ENCODE measurements around the gene RIPOR1. TPM values are rescaled to one million over a fixed set of nuclear protein-coding genes. Genes with fewer than 3 reads are reported as not detected.

RIPOR1 gene
- total RNA-seq, 4 donors from 2014 or later, result 34.8 to 60.2 (median 46.7) TPM

- TF ChIP-seq CTCF (IDR thresholded peaks at IDR 0.05; ENCODE audit: low read depth), result no peak
These were observed 23.3 kb downstream of the RIPOR1 start for GRCh38 chr16:67551972-67552371.

GRCh38 chr16:67552476-67552875 lies 23.8 kb downstream of the RIPOR1 start:
- no peak for TF ChIP-seq CTCF (IDR thresholded peaks at IDR 0.05; ENCODE audit: low read depth)

GRCh38 chr16:67555795-67556212 lies 27.2 kb downstream of the RIPOR1 start:
- TF ChIP-seq CTCF (IDR thresholded peaks at IDR 0.05; ENCODE audit: low read depth), result no peak

GRCh38 chr16:67558859-67559258 lies 30.2 kb downstream of the RIPOR1 start:
- TF ChIP-seq CTCF (IDR thresholded peaks at IDR 0.05; ENCODE audit: low read depth), result no peak

- no peak for TF ChIP-seq CTCF (IDR thresholded peaks at IDR 0.05; ENCODE audit: low read depth)
These were observed 32.3 kb downstream of the RIPOR1 start for GRCh38 chr16:67560827-67561342.

- no peak for TF ChIP-seq CTCF (IDR thresholded peaks at IDR 0.05; ENCODE audit: low read depth)
These were observed 32.8 kb downstream of the RIPOR1 start for GRCh38 chr16:67561501-67561823.

GRCh38 chr16:67561824-67562525 lies 33.3 kb downstream of the RIPOR1 start:
- no peak for TF ChIP-seq CTCF (IDR thresholded peaks at IDR 0.05; ENCODE audit: low read depth)

All from subcutaneous adipose tissue (tissue), 4 donors.